Measurements from ENCODE around the gene FLT3.

The FLT3 gene

GRCh38 chr13:27960362-27961226 lies 139.8 kb downstream of the FLT3 start:
- TF ChIP-seq POLR2AphosphoS5 (IDR thresholded peaks at IDR 0.05; ENCODE audit: low read depth) (no peak), REST (IDR thresholded peaks at IDR 0.05; ENCODE audit: insufficient replicate concordance, low read depth) (no peak), CTCF (IDR thresholded peaks at IDR 0.05; ENCODE audit: insufficient read depth, low read length) (peak; percentile 57), SPI1 (IDR thresholded peaks at IDR 0.05; ENCODE audit: borderline replicate concordance, low read depth) (no peak), GABPA (IDR thresholded peaks at IDR 0.05; ENCODE audit: low read depth) (no peak)
- DNase-seq (ENCODE audit: low read depth in 1 of 2, low spot score in 1 of 2) = peak; percentile 50 to 78
- Histone ChIP-seq H3K27me3 (ENCODE audit: insufficient read depth, poor library complexity, severe bottlenecking) (peaks cover 57% of the 10 kb centered on the region), H3K27ac (replicated peaks) (no peak overlapping the region; the same call in 1 of the 2 replicates), H3K4me3 (replicated peaks; ENCODE audit: insufficient read depth, low read length) (peak overlapping the region; percentile 45)

- TF ChIP-seq REST (IDR thresholded peaks at IDR 0.05; ENCODE audit: insufficient replicate concordance, low read depth) (no peak), SPI1 (IDR thresholded peaks at IDR 0.05; ENCODE audit: borderline replicate concordance, low read depth) (no peak), POLR2AphosphoS5 (IDR thresholded peaks at IDR 0.05; ENCODE audit: low read depth) (no peak), GABPA (IDR thresholded peaks at IDR 0.05; ENCODE audit: low read depth) (no peak), CTCF (IDR thresholded peaks at IDR 0.05; ENCODE audit: insufficient read depth, low read length) (no peak)
- Histone ChIP-seq H3K27me3 (ENCODE audit: insufficient read depth, poor library complexity, severe bottlenecking) (peaks cover 57% of the 10 kb centered on the region), H3K4me3 (replicated peaks; ENCODE audit: insufficient read depth, low read length) (peak overlapping the region; percentile 45), H3K27ac (replicated peaks) (no peak overlapping the region)
- DNase-seq (ENCODE audit: low read depth in 1 of 2, low spot score in 1 of 2) = no peak
Observed at GRCh38 chr13:27959976-27960361, 140.4 kb downstream of the FLT3 start.

GRCh38 chr13:27956576-27957300 lies 143.6 kb downstream of the FLT3 start:
- Histone ChIP-seq H3K4me3 (replicated peaks; ENCODE audit: insufficient read depth, low read length) (no peak overlapping the region), H3K27me3 (ENCODE audit: insufficient read depth, poor library complexity, severe bottlenecking) (peaks cover 37% of the 10 kb centered on the region), H3K27ac (replicated peaks) (no peak overlapping the region)
- no peak for DNase-seq (ENCODE audit: low read depth in 1 of 2, low spot score in 1 of 2)
- TF ChIP-seq POLR2AphosphoS5 (IDR thresholded peaks at IDR 0.05; ENCODE audit: low read depth) (no peak), CTCF (IDR thresholded peaks at IDR 0.05; ENCODE audit: insufficient read depth, low read length) (no peak), GABPA (IDR thresholded peaks at IDR 0.05; ENCODE audit: low read depth) (no peak), SPI1 (IDR thresholded peaks at IDR 0.05; ENCODE audit: borderline replicate concordance, low read depth) (no peak), REST (IDR thresholded peaks at IDR 0.05; ENCODE audit: insufficient replicate concordance, low read depth) (no peak)

Data from HL-60 (cell line).